ENCODE measurements around the gene POTED.
"Not testable (repeated sequence)": the region's sequence is repeated elsewhere in the genome, so short reads cannot be mapped to it uniquely, and the experiment has no call there.

POTED gene

DNA sequence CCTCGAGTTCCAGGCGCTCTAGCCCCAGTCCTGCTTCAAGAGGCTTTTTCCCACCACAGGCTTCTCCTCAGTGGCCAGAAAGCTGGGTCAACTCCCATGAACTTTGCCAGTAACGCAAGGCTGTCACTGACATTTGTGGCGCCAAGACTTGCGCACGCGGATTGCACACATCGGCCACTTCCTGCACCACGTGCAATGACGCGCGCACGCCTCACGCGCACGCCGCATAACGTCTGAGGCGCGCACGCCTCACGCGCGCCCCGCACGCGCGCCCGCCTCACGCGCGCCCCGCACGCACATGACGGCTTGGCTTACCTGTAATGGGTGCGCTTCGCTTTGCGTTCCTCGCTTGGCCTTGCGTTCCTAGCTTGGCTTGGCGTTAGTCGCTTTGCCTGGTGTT, at the start of gene POTED:
Gene POTED, plus strand, starts transcription at position 301 of the 400 bp plus-strand sequence. CDS start 452 bp downstream, outside the sequence.
- not testable (repeated sequence) for H3K9me3 ChIP-seq (replicated peaks; ENCODE audit: insufficient read depth, low read length); H3K4me2 ChIP-seq (ENCODE audit: low read depth, low read length); H3F3A ChIP-seq (ENCODE audit: insufficient read depth, low read length); H4K20me1 ChIP-seq (ENCODE audit: insufficient read depth, low read length); H3K4me3 ChIP-seq (ENCODE audit: low read length); H3K79me2 ChIP-seq (ENCODE audit: low read length); H3K36me3 ChIP-seq (replicated peaks; ENCODE audit: insufficient read depth, low read length); H3K9me2 ChIP-seq (replicated peaks; ENCODE audit: insufficient read depth, low read length); H3K27ac ChIP-seq (ENCODE audit: low read length); H3K9ac ChIP-seq (ENCODE audit: low read length); DNase-seq; H3K27me3 ChIP-seq (replicated peaks; ENCODE audit: insufficient read depth, low read length); H2AFZ ChIP-seq (ENCODE audit: low read length); H3K4me1 ChIP-seq (ENCODE audit: low read length)

- not testable (repeated sequence) for H3K4me1 ChIP-seq (ENCODE audit: low read length); H3K9me2 ChIP-seq (replicated peaks; ENCODE audit: insufficient read depth, low read length); H3K27me3 ChIP-seq (replicated peaks; ENCODE audit: insufficient read depth, low read length); DNase-seq; H3K4me2 ChIP-seq (ENCODE audit: low read depth, low read length); H4K20me1 ChIP-seq (ENCODE audit: insufficient read depth, low read length); H3K27ac ChIP-seq (ENCODE audit: low read length); H3K36me3 ChIP-seq (replicated peaks; ENCODE audit: insufficient read depth, low read length); H2AFZ ChIP-seq (ENCODE audit: low read length); H3K9me3 ChIP-seq (replicated peaks; ENCODE audit: insufficient read depth, low read length); H3K79me2 ChIP-seq (ENCODE audit: low read length); H3F3A ChIP-seq (ENCODE audit: insufficient read depth, low read length); H3K9ac ChIP-seq (ENCODE audit: low read length); H3K4me3 ChIP-seq (ENCODE audit: low read length)
Measured at GRCh38 chr21:13650101-13650500, 40.5 kb downstream of the POTED start.

GRCh38 chr21:13651746-13652145, 42.2 kb downstream of the POTED start:
- H2AFZ ChIP-seq (ENCODE audit: low read length); H3K4me3 ChIP-seq (ENCODE audit: low read length); H3K9me3 ChIP-seq (replicated peaks; ENCODE audit: insufficient read depth, low read length); H3K4me2 ChIP-seq (ENCODE audit: low read depth, low read length); H3K79me2 ChIP-seq (ENCODE audit: low read length); H3K9me2 ChIP-seq (replicated peaks; ENCODE audit: insufficient read depth, low read length); H3F3A ChIP-seq (ENCODE audit: insufficient read depth, low read length); DNase-seq; H4K20me1 ChIP-seq (ENCODE audit: insufficient read depth, low read length); H3K27ac ChIP-seq (ENCODE audit: low read length); H3K9ac ChIP-seq (ENCODE audit: low read length); H3K27me3 ChIP-seq (replicated peaks; ENCODE audit: insufficient read depth, low read length); H3K36me3 ChIP-seq (replicated peaks; ENCODE audit: insufficient read depth, low read length); H3K4me1 ChIP-seq (ENCODE audit: low read length): not testable (repeated sequence)
